ENCODE measurements around the gene IFNA1. TPM values are rescaled to one million over a fixed set of nuclear protein-coding genes. Genes with fewer than 3 reads are reported as not detected.
"Not testable (repeated sequence)": the region's sequence is repeated elsewhere in the genome, so short reads cannot be mapped to it uniquely, and the experiment has no call there.

Gene IFNA1
- total RNA-seq, 1 donor from 2014 or later, result not detected

GRCh38 chr9:21415493-21416267 lies 24.6 kb upstream of the IFNA1 start:
- no peak overlapping the region for H3K27ac Mint-ChIP-seq
- no peak overlapping the region for H3K4me3 Mint-ChIP-seq (ENCODE audit: low read depth)
- DNase-seq (ENCODE audit: low spot score), result no peak
- intact Hi-C loops (cut with micrococcal nuclease), result no loop called here
- H3K27me3 Mint-ChIP-seq (ENCODE audit: low read depth), result peaks cover 28% of the 10 kb centered on the region
- no peaks in the 10 kb centered on the region for H3K4me1 Mint-ChIP-seq (ENCODE audit: low read depth)
- no peaks in the 10 kb centered on the region for H3K36me3 Mint-ChIP-seq (ENCODE audit: low read depth)
- H3K9me3 Mint-ChIP-seq, result no peaks in the 10 kb centered on the region

GRCh38 chr9:21428235-21428634 lies 12.0 kb upstream of the IFNA1 start:
- intact Hi-C loops (cut with micrococcal nuclease), result no loop called here
- Mint-ChIP-seq H3K27ac (no peak overlapping the region), H3K4me1 (ENCODE audit: low read depth) (peaks cover 2% of the 10 kb centered on the region), H3K36me3 (ENCODE audit: low read depth) (no peaks in the 10 kb centered on the region), H3K27me3 (ENCODE audit: low read depth) (peaks cover 68% of the 10 kb centered on the region), H3K9me3 (no peaks in the 10 kb centered on the region), H3K4me3 (ENCODE audit: low read depth) (no peak overlapping the region)
- no peak for DNase-seq (ENCODE audit: low spot score)

- intact Hi-C loops (cut with micrococcal nuclease), result no loop called here
- Mint-ChIP-seq H3K9me3 (no peaks in the 10 kb centered on the region), H3K36me3 (ENCODE audit: low read depth) (no peaks in the 10 kb centered on the region), H3K27ac (no peak overlapping the region), H3K4me1 (ENCODE audit: low read depth) (peaks cover 2% of the 10 kb centered on the region), H3K27me3 (ENCODE audit: low read depth) (peaks cover 71% of the 10 kb centered on the region), H3K4me3 (ENCODE audit: low read depth) (no peak overlapping the region)
- DNase-seq (ENCODE audit: low spot score), result no peak
These were observed 11.0 kb upstream of the IFNA1 start for GRCh38 chr9:21429191-21429590.

GRCh38 chr9:21432672-21433425 lies 7.4 kb upstream of the IFNA1 start:
- H3K27me3 Mint-ChIP-seq (ENCODE audit: low read depth), result peaks cover 59% of the 10 kb centered on the region

GRCh38 chr9:21434202-21435014 lies 5.8 kb upstream of the IFNA1 start:
- no peaks in the 10 kb centered on the region for H3K9me3 Mint-ChIP-seq
- H3K4me1 Mint-ChIP-seq (ENCODE audit: low read depth), result peaks cover 2% of the 10 kb centered on the region
- intact Hi-C loops (cut with micrococcal nuclease), result loop anchor here (1.0 to 10.0 kb wide), 4 partner anchors 32 to 355 kb away; no protein-coding TSS in a partner anchor
- no peak overlapping the region for H3K4me3 Mint-ChIP-seq (ENCODE audit: low read depth)
- no peak overlapping the region for H3K27ac Mint-ChIP-seq
- peaks cover 49% of the 10 kb centered on the region for H3K27me3 Mint-ChIP-seq (ENCODE audit: low read depth)
- no peaks in the 10 kb centered on the region for H3K36me3 Mint-ChIP-seq (ENCODE audit: low read depth)
- DNase-seq (ENCODE audit: low spot score), result no peak

More at GRCh38 chr9:21432672-21433425, 7.4 kb upstream of the IFNA1 start:
- peaks cover 2% of the 10 kb centered on the region for H3K4me1 Mint-ChIP-seq (ENCODE audit: low read depth)
- H3K4me3 Mint-ChIP-seq (ENCODE audit: low read depth), result no peak overlapping the region
- no peak for DNase-seq (ENCODE audit: low spot score)
- H3K36me3 Mint-ChIP-seq (ENCODE audit: low read depth), result no peaks in the 10 kb centered on the region
- no peaks in the 10 kb centered on the region for H3K9me3 Mint-ChIP-seq
- intact Hi-C loops (cut with micrococcal nuclease), result loop anchor here (5.0 to 10.0 kb wide), 2 partner anchors 51 to 108 kb away; no protein-coding TSS in a partner anchor
- H3K27ac Mint-ChIP-seq, result no peak overlapping the region

GRCh38 chr9:21435015-21435383 lies 5.2 kb upstream of the IFNA1 start:
- H3K27ac Mint-ChIP-seq; DNase-seq (ENCODE audit: low spot score); H3K36me3 Mint-ChIP-seq (ENCODE audit: low read depth); H3K9me3 Mint-ChIP-seq; H3K4me3 Mint-ChIP-seq (ENCODE audit: low read depth); H3K4me1 Mint-ChIP-seq (ENCODE audit: low read depth): not testable (repeated sequence)
- intact Hi-C loops (cut with micrococcal nuclease), result loop anchor here (5.0 to 10.0 kb wide), 2 partner anchors 33 to 110 kb away; no protein-coding TSS in a partner anchor
- peaks cover 46% of the 10 kb centered on the region for H3K27me3 Mint-ChIP-seq (ENCODE audit: low read depth)

GRCh38 chr9:21443849-21444625 lies 3.8 kb downstream of the IFNA1 start:
- intact Hi-C loops (cut with micrococcal nuclease), result no loop called here
- Mint-ChIP-seq H3K27ac (no peak overlapping the region), H3K4me1 (ENCODE audit: low read depth) (peaks cover 10% of the 10 kb centered on the region), H3K27me3 (ENCODE audit: low read depth) (peaks cover 36% of the 10 kb centered on the region), H3K36me3 (ENCODE audit: low read depth) (no peaks in the 10 kb centered on the region), H3K4me3 (ENCODE audit: low read depth) (no peak overlapping the region), H3K9me3 (no peaks in the 10 kb centered on the region)
- DNase-seq (ENCODE audit: low spot score), result no peak

GRCh38 chr9:21449312-21449711 lies 9.1 kb downstream of the IFNA1 start:
- H3K4me1 Mint-ChIP-seq (ENCODE audit: low read depth); H3K36me3 Mint-ChIP-seq (ENCODE audit: low read depth); intact Hi-C loops (cut with micrococcal nuclease); H3K4me3 Mint-ChIP-seq (ENCODE audit: low read depth); H3K9me3 Mint-ChIP-seq; DNase-seq (ENCODE audit: low spot score); H3K27ac Mint-ChIP-seq: not testable (repeated sequence)
- H3K27me3 Mint-ChIP-seq (ENCODE audit: low read depth), result peaks cover 47% of the 10 kb centered on the region

GRCh38 chr9:21450733-21451394 lies 10.6 kb downstream of the IFNA1 start:
- Mint-ChIP-seq H3K27me3 (ENCODE audit: low read depth) (peaks cover 45% of the 10 kb centered on the region), H3K4me3 (ENCODE audit: low read depth) (no peak overlapping the region), H3K9me3 (no peaks in the 10 kb centered on the region), H3K27ac (no peak overlapping the region), H3K4me1 (ENCODE audit: low read depth) (no peaks in the 10 kb centered on the region), H3K36me3 (ENCODE audit: low read depth) (no peaks in the 10 kb centered on the region)
- DNase-seq (ENCODE audit: low spot score), result no peak
- intact Hi-C loops (cut with micrococcal nuclease), result loop anchor here (10.0 kb wide), 1 partner anchor 216 kb away; no protein-coding TSS in a partner anchor

GRCh38 chr9:21452681-21453080 lies 12.4 kb downstream of the IFNA1 start:
- no peak overlapping the region for H3K27ac Mint-ChIP-seq
- intact Hi-C loops (cut with micrococcal nuclease), result loop anchor here (10.0 kb wide), 1 partner anchor 218 kb away; no protein-coding TSS in a partner anchor
- no peak for DNase-seq (ENCODE audit: low spot score)
- no peaks in the 10 kb centered on the region for H3K4me1 Mint-ChIP-seq (ENCODE audit: low read depth)
- no peak overlapping the region for H3K4me3 Mint-ChIP-seq (ENCODE audit: low read depth)
- no peaks in the 10 kb centered on the region for H3K36me3 Mint-ChIP-seq (ENCODE audit: low read depth)
- H3K27me3 Mint-ChIP-seq (ENCODE audit: low read depth), result peaks cover 34% of the 10 kb centered on the region
- no peaks in the 10 kb centered on the region for H3K9me3 Mint-ChIP-seq

- intact Hi-C loops (cut with micrococcal nuclease), result loop anchor here (10.0 kb wide), 1 partner anchor 219 kb away; no protein-coding TSS in a partner anchor
- no peak for DNase-seq (ENCODE audit: low spot score)
- Mint-ChIP-seq H3K4me3 (ENCODE audit: low read depth) (no peak overlapping the region), H3K27me3 (ENCODE audit: low read depth) (peaks cover 28% of the 10 kb centered on the region), H3K4me1 (ENCODE audit: low read depth) (no peaks in the 10 kb centered on the region), H3K36me3 (ENCODE audit: low read depth) (no peaks in the 10 kb centered on the region), H3K9me3 (no peaks in the 10 kb centered on the region), H3K27ac (no peak overlapping the region)
These were observed 13.9 kb downstream of the IFNA1 start for GRCh38 chr9:21454149-21454548.

Measured in activated T-helper 2 cell treated with anti-CD3 and anti-CD28 coated beads, Interferon-gamma antibody, Interleukin-2, Interleukin-4, amounts not matched to agents 10 μg/mL and 5 μg/mL and 100 μg/mL, durations not matched to agents 14 hours and 24 hours and 36 hours (primary cell).